ENCODE measurements around the gene SCT. TPM values are rescaled to one million over a fixed set of nuclear protein-coding genes. Genes with fewer than 3 reads are reported as not detected.
A peak's percentile ranks its signal among the peaks of the same experiment; 100 is the strongest.

Gene SCT
- total RNA-seq, 2 experiments from 2014 or later, result not detected

GRCh38 chr11:640021-640706 is 13.2 kb upstream of the SCT start:
- H3K4me3 ChIP-seq (ENCODE audit: low read length), result no peak overlapping the region
- Mint-ChIP-seq H3K9me3 (no peaks in the 10 kb centered on the region), H3K27me3 (peaks cover 34% of the 10 kb centered on the region), H3K4me3 (peak overlapping the region; percentile 80), H3K4me1 (ENCODE audit: low read depth) (peaks cover 12% of the 10 kb centered on the region), H3K36me3 (ENCODE audit: low read depth) (no peaks in the 10 kb centered on the region), H3K27ac (no peak overlapping the region)
- no peak overlapping the region for H3K27ac ChIP-seq (ENCODE audit: low read depth in 1 of 2, low read length in 2 of 2)
- ATAC-seq (ENCODE audit: poor library complexity), result peak; percentile 42
- peaks cover 33% of the 10 kb centered on the region for H3K4me1 ChIP-seq (ENCODE audit: insufficient read depth, low read length)
- ChIA-PET POLR2A (no interaction called here), CTCF (no interaction called here)
- no peak for TF ChIP-seq CTCF (IDR thresholded peaks at IDR 0.05)
- intact Hi-C loops (cut with DNase I, micrococcal nuclease), result no loop called here
- DNase-seq, result peak in 3 of 14 experiments; percentile 17 to 58 (median 43)
- peaks cover 0 to 23% of the 10 kb centered on the region in 2 experiments for H3K9me3 ChIP-seq (ENCODE audit: control insufficient read depth in 1 of 2, insufficient read depth in 1 of 2, low read length in 2 of 2)
- peaks cover 29 to 32% of the 10 kb centered on the region in 2 experiments for H3K27me3 ChIP-seq (ENCODE audit: control insufficient read depth in 1 of 2, insufficient read depth in 2 of 2, low read length in 2 of 2)
- peaks cover 14% of the 10 kb centered on the region for H3K36me3 ChIP-seq (ENCODE audit: insufficient read depth, low read length)

GRCh38 chr11:639332-639955 is 12.5 kb upstream of the SCT start:
- H3K9me3 Mint-ChIP-seq, result no peaks in the 10 kb centered on the region
- H3K4me1 Mint-ChIP-seq (ENCODE audit: low read depth), result peaks cover 12% of the 10 kb centered on the region
- ChIA-PET CTCF (no interaction called here), POLR2A (interaction anchor here (0.6 kb wide), 1 partner anchor 75 kb away, joined by 3 read pairs; no protein-coding TSS in a partner anchor)
- H3K27ac Mint-ChIP-seq, result no peak overlapping the region
- no peak for TF ChIP-seq CTCF (IDR thresholded peaks at IDR 0.05)
- H3K4me3 ChIP-seq (ENCODE audit: low read length), result no peak overlapping the region
- H3K9me3 ChIP-seq (ENCODE audit: control insufficient read depth in 1 of 2, insufficient read depth in 1 of 2, low read length in 2 of 2), result peaks cover 0 to 23% of the 10 kb centered on the region in 2 experiments
- H3K36me3 ChIP-seq (ENCODE audit: insufficient read depth, low read length), result peaks cover 12% of the 10 kb centered on the region
- intact Hi-C loops (cut with DNase I, micrococcal nuclease), result no loop called here
- DNase-seq, result peak in 1 of 14 experiments; percentile 33
- no peak overlapping the region for H3K27ac ChIP-seq (ENCODE audit: low read depth in 1 of 2, low read length in 2 of 2)
- peaks cover 40% of the 10 kb centered on the region for H3K27me3 Mint-ChIP-seq
- ATAC-seq (ENCODE audit: poor library complexity), result peak; percentile 30
- H3K36me3 Mint-ChIP-seq (ENCODE audit: low read depth), result no peaks in the 10 kb centered on the region
- H3K4me1 ChIP-seq (ENCODE audit: insufficient read depth, low read length), result peaks cover 33% of the 10 kb centered on the region
- H3K4me3 Mint-ChIP-seq, result no peak overlapping the region
- peaks cover 29 to 32% of the 10 kb centered on the region in 2 experiments for H3K27me3 ChIP-seq (ENCODE audit: control insufficient read depth in 1 of 2, insufficient read depth in 2 of 2, low read length in 2 of 2)

GRCh38 chr11:638631-639331 is 11.8 kb upstream of the SCT start:
- H3K4me1 ChIP-seq (ENCODE audit: insufficient read depth, low read length), result peaks cover 33% of the 10 kb centered on the region
- H3K4me3 ChIP-seq (ENCODE audit: low read length), result no peak overlapping the region
- no peaks in the 10 kb centered on the region for H3K36me3 Mint-ChIP-seq (ENCODE audit: low read depth)
- H3K9me3 Mint-ChIP-seq, result no peaks in the 10 kb centered on the region
- no peak for TF ChIP-seq CTCF (IDR thresholded peaks at IDR 0.05)
- H3K4me1 Mint-ChIP-seq (ENCODE audit: low read depth), result peaks cover 12% of the 10 kb centered on the region
- H3K27ac ChIP-seq (ENCODE audit: low read depth in 1 of 2, low read length in 2 of 2), result no peak overlapping the region
- ATAC-seq (ENCODE audit: poor library complexity) (no peak), DNase-seq (no peak)
- ChIA-PET POLR2A (interaction anchor here (0.6 kb wide), 1 partner anchor 74 kb away, joined by 3 read pairs; no protein-coding TSS in a partner anchor), CTCF (no interaction called here)
- intact Hi-C loops (cut with DNase I, micrococcal nuclease), result no loop called here
- H3K27me3 Mint-ChIP-seq, result peaks cover 40% of the 10 kb centered on the region
- H3K27ac Mint-ChIP-seq, result no peak overlapping the region
- H3K9me3 ChIP-seq (ENCODE audit: control insufficient read depth in 1 of 2, insufficient read depth in 1 of 2, low read length in 2 of 2), result peaks cover 0 to 23% of the 10 kb centered on the region in 2 experiments
- peaks cover 5% of the 10 kb centered on the region for H3K36me3 ChIP-seq (ENCODE audit: insufficient read depth, low read length)
- H3K27me3 ChIP-seq (ENCODE audit: control insufficient read depth in 1 of 2, insufficient read depth in 2 of 2, low read length in 2 of 2), result peaks cover 29 to 32% of the 10 kb centered on the region in 2 experiments
- peak overlapping the region; percentile 2 for H3K4me3 Mint-ChIP-seq

Measured in CD4-positive, alpha-beta T cell (primary cell).